HL-60/S4 (cell line): ENCODE data around the gene TMTC1.
"Not testable (repeated sequence)": the region's sequence is repeated elsewhere in the genome, so short reads cannot be mapped to it uniquely, and the experiment has no call there.

ENCODE experiments used
- in situ Hi-C: fragments of 300-500 bp; cut with MboI; formaldehyde crosslinking; loops from 2 replicates; pipeline ENCODE4 v1.14.3; 2022; ENCODE audit warnings: low sequenced_read_pairs

TMTC1 gene

GRCh38 chr12:29674463-29674862 is 109.3 kb downstream of the TMTC1 start:
- in situ Hi-C loops = no loop called here

- in situ Hi-C loops = no loop called here
These were observed 110.4 kb downstream of the TMTC1 start for GRCh38 chr12:29673346-29673745.

DNA sequence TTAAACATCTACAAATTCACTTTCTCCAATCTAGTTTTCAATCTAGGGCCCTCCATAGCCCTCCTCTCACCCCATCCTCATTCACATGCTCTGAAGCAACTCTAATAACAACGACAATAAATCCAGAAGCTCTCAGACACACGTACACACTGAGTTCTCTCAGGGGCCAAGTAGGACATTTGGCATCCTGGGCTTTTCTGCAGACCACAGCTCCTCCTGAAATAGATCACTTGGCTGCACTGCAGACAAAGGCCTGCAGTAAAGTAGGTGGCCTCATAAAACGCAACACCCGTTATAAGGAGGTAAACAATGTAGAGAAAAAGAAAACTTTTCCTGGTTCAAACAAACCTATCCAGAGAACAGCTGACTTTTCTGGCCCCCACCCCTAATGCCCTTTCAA is 111.2 kb downstream of the TMTC1 start:
- in situ Hi-C loops = no loop called here

- in situ Hi-C loops = no loop called here
These were observed 112.0 kb downstream of the TMTC1 start for GRCh38 chr12:29671742-29672141.

DNA sequence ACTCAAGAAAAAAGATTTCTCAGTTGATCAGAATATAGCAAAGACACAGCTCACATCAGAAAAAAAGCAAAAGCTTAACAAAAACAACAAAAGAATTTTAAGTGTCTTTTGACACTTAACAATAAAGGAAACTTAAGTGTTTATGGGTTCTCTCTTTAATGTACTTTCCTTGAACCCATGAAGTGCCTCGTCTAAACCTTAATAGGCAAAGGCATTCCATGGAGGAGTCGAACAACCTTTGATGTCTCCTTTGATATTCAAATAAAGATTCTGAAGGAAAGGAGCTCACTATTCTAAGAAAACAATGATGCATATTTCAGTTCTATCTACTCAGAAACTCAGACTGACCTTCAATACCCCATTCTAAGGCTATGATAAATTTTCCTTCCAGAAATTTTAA is 116.7 kb downstream of the TMTC1 start:
- in situ Hi-C loops = no loop called here

DNA sequence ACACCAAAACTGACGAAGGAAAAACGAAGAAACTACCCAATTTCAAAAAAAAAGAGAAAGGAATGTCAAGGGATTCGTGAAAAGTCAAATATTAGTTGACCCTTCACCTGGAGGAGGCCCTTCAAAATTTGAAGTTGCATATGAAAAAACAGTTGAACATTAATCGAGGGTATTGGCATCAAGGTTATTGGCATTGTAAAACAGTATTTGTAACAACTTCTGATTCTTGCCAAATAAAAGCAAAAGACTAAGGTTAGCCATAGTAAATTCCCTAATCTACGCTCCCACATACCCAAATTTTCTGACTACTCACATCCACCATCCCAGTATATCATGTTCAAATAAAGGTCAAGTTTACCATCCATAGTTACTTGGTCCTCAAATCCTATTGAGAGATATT is 118.6 kb downstream of the TMTC1 start:
- in situ Hi-C loops = no loop called here

DNA sequence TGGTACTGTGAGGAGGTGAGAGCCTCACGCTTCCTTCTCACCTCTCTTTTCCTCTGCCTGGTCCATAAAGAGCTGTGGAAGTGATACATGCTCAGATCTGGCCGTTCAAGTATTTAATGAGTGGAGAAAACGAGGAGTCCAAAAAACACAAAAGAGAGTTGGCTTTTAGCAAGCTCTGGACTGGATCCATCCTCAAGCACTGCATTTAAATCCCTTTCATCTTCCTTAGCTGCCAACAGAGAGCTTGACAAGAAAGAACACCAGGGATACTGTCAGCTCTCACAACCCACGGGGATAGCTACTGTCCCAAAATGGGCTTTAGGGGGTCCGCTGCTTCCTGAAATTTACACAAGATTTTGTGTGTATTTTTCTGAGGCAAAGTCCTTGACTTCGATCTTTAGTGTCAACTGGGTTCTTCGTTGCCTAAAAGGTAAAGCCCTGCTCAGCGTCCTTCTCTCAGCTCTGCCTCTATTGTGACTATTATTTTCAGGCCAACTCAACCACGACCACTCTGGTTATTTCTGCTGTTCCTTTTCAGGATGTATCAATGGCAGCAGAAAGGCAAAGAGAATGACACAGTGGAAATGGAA is 120.9 kb downstream of the TMTC1 start:
- in situ Hi-C loops = no loop called here

GRCh38 chr12:29660847-29661246 is 122.9 kb downstream of the TMTC1 start:
- in situ Hi-C loops = no loop called here

DNA sequence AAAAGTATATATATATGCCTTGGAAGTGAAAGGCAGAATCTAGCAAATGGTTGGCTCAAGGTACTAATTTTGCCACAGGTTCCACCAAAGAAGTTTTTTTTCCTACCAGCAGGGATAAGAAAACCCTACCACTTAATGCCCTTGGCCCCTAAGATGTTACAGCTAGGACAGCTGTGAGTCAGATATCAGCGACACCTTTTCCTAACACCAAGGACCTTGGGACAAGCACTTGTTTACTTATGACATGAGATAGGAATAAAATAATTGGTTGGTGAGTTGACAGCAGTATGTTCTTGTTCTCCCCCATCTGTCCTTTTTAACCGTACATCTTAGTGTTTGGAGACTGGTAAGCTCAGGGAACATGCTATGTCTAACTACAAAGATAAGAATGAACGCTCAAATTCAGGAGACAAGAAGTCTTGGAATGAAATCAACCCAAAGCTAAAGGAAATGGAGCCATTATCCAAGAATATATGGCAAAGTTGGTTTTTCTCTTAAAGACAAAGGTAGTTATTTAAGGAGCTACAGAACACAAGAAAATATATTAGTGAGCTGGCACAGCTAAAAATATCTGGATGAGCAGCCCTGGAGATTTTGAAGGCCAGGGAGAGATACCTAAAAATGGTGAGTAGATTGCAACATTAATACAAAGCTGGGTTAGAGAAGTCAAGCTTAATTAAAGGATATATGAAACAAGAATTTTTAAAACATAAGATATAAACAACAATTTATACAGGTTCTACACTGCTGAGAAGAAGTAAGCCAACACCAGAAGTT is 126.8 kb downstream of the TMTC1 start:
- in situ Hi-C loops = no loop called here

- in situ Hi-C loops = no loop called here
These were observed 127.9 kb downstream of the TMTC1 start for GRCh38 chr12:29655861-29656260.

DNA sequence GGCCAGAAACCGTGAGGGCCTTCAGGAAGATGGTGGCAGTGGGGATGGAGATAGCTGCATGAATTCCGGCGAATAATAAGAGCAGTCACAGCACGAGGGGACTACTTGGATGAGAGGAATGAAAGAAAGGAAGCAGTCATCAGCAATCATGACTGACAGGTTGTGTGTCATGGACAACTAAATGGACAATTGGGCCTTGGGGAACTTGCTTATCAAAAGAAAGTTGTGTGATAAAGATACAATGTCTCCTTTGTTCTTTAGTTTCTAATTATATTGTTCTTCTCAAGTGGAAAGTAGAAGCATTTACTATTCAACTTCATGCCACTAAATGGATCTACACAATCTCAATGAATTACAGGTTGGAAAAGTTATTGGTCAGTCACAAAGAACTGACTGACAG is 130.5 kb downstream of the TMTC1 start:
- in situ Hi-C loops = no loop called here

- in situ Hi-C loops = no loop called here
These were observed 133.4 kb downstream of the TMTC1 start for GRCh38 chr12:29650371-29650770.

DNA sequence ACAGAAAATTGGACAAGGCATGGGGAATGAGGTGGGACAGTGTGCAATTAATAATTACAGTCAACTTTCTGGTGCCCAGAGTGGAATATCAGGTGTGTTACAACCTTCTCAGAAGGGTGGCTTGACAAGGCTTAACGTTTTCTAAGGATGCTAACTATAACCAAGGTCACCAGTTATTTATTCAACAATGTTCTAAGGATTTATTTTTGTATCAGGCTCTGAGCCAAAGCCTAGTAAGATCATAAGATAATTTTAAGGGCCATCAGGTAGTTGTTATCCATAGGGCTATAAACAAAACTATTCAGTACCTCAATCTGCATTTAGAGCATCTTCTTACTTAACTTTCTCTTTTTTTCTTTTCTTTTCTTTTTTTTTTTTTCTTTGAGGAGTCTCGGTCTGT is 134.0 kb downstream of the TMTC1 start:
- in situ Hi-C loops = no loop called here

GRCh38 chr12:29644536-29645162 is 139.1 kb downstream of the TMTC1 start:
- in situ Hi-C loops = no loop called here

- in situ Hi-C loops = no loop called here
These were observed 143.0 kb downstream of the TMTC1 start for GRCh38 chr12:29640589-29641345.

- in situ Hi-C loops = no loop called here
These were observed 143.7 kb downstream of the TMTC1 start for GRCh38 chr12:29639893-29640495.

DNA sequence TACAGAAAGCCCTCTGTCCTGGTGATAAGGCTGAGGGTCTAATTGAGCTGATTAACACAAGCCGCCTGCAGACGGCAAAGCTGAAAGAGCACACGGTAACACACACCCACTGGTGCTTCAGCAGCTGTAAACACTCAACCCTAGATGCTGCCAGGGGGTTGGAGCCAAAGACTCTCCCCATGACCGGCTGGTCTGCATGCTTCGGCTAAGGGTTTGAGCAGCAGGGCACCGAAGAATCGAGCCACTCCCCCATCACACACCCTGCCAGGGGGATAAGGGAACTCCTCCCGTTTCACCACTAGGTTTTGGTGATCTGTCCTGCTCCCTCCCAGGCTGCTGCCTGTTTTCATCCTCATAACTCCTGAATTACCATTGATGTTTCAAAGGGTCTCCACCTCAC is 145.2 kb downstream of the TMTC1 start:
- in situ Hi-C loops = no loop called here

GRCh38 chr12:29634057-29634456 is 149.7 kb downstream of the TMTC1 start:
- in situ Hi-C loops = no loop called here

DNA sequence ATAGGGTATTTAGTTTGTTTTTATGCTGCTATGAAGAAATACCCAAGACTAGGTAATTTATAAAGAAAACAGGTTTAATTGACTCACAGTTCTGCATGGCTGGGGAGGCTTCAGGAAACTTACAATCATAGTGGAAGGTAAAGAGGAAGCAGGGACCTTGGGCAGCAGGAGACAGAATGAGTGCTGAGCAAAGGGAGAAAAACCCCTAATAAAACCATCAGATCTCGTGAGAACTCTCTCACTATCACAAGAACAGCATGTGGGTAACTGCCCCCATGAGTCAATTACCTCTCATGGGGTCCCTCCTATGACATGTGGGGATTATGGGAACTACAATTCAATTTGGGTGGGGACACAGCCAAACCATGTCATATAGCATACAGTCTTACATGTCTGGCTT is 153.6 kb downstream of the TMTC1 start:
- in situ Hi-C loops = not testable (repeated sequence)

GRCh38 chr12:29627221-29627620 is 156.5 kb downstream of the TMTC1 start:
- in situ Hi-C loops = no loop called here

- in situ Hi-C loops = no loop called here
These were observed 158.3 kb downstream of the TMTC1 start for GRCh38 chr12:29625359-29625953.
